Cortex of kidney (tissue), 1 donor: ENCODE data around the gene ZNF683.
"Not testable (repeated sequence)": the region's sequence is repeated elsewhere in the genome, so short reads cannot be mapped to it uniquely, and the experiment has no call there.

Experiments used
- DNase-seq: peaks from one replicate; lab custom pipeline; 2025; lab: John Stamatoyannopoulos, UW

The ZNF683 gene

GRCh38 chr1:26385063-26385462 lies 12.5 kb upstream of the ZNF683 start:
- DNase-seq: not testable (repeated sequence)

DNA sequence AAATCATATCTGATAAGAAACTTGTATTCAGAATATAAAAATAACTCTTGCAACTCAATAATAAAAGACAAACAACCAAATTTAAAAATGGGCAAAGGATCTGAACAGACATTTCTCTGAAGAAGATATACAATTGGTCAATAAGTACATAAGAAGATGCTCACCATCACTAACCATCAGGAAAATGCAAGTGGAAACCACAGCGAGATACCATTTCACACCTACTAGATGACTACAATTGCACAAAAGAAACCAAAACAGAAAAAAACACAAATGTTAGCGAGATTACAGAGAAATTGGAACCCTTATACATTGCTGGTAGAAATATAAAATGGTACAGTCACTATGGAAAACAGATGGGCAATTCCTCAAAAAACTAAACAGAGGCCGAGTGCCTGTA lies 11.5 kb upstream of the ZNF683 start:
- DNase-seq: no peak

GRCh38 chr1:26378879-26379251 lies 6.3 kb upstream of the ZNF683 start:
- DNase-seq: no peak

DNA sequence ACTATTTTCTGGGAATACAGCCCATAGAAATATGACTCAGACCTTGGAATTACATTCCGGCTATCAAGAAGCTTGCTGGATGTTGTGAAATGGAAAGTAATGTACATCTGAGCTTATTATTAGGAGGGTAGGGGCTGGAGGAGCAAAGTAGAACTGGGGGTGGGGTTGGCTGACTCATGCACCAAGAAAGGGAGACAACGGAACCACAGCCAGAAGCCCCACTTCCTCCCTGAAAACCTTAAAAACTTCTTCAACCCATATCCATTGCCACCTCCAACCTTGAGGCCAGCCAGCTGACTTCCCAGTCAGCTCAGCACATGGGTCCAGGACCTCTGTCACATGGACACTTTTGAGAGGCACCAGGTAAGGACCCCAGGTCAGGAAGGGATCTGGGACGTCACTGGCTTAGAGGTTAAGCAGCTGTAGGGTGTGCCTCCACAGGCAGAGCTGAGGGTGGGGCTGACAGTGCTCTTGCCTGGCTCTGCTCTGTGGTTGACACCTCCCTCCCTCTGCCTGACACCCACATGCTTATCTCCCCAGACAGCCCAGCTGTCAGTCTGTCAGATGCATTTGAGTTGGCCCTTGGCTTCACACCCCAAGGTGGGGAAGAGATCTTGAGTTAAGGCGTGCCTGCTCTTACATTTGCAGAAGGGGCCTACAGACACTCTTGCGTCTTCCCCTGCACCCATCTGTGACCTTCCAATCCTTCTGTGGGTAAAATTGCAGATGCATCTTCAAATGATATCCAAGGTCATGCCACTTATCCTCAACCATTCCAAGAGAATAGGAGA lies 5.7 kb upstream of the ZNF683 start:
- no peak for DNase-seq

GRCh38 chr1:26376050-26376449 lies 3.5 kb upstream of the ZNF683 start:
- no peak for DNase-seq

DNA sequence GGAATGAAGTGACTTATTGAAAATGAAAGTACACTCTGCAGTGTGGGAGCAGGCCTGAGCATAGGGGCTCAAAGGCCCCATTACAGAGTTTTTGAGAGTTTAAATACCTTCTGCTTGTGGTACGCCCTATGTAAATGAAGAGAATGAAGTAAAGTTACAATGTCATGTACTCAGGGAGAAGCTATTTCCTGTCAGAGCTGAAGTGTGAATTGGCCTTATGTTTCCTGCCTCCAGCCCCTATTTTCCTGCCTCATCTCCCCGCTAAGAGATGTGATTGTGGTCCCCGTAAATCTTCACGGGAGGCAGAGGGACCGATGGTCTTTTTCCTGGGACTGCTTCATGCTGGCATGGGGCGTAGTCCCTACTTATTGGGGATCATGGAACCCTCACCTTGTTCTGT lies 2.5 kb upstream of the ZNF683 start:
- no peak for DNase-seq

DNA sequence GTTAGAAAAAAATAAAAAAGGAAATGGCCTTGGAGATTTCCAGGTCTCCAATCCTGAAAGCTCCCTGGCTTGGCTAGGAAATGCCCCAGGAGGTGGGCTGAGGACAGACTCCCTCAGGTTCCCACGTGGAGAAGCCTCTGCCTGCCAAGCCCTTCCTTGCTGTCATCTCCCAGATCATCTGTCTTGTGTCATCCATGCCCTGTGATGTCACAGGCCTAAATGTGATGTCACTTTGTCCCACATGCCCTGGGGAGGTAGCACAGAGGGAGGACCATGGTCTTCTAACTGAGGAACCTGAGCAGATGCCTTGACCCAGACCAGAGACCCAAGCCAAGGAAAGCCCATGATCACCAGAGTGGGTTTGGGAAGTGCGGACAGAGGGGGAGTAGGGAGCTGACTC lies 1.8 kb upstream of the ZNF683 start:
- DNase-seq: not testable (repeated sequence)

GRCh38 chr1:26373789-26374188 lies 1.2 kb upstream of the ZNF683 start:
- no peak for DNase-seq

- DNase-seq: no peak
Measured at GRCh38 chr1:26373281-26373680, 731 bp upstream of the ZNF683 start.

DNA sequence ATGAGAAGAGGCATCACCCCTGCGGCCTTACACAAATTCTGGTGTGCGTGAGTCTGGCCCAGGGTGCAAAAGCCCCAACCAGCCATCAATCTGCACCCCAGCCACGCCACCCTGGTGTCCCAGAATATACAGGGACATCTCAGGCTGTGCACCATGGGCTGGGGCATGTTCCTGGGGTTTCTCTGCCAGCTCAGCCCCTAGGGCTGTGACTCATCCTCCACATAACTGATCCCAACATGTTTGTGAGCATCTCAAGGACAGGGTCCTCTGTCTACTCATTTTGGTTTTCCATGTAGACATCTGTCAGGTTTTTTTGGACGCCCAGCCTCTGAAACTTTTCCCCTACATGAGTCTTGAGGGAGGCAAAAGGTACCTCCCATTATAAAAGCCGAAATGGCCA lies 511 bp downstream of the ZNF683 start:
- DNase-seq: no peak

- no peak for DNase-seq
Measured at GRCh38 chr1:26370591-26371382, 1.8 kb downstream of the ZNF683 start.

DNA sequence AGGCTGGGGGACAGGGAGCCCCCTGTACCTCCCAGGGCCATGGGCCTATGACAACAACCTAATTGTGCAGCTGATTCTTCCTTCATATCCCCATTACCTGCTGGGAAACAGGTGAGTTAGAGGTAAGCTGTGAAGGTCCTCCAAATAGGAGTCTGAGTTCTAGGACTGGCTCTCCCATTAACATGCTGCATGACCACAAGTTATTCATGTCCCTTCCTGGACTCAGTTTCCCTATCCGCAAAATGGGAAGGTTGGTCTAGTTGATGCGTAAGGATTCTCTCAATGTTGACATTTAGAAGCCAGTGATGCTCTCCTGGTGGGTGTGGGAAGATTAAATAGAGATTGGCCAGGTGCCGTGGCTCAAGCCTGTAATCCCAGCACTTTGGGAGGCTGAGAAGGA lies 4.1 kb downstream of the ZNF683 start:
- DNase-seq: no peak

- DNase-seq: no peak
Measured at GRCh38 chr1:26368006-26368405, 4.5 kb downstream of the ZNF683 start.

DNA sequence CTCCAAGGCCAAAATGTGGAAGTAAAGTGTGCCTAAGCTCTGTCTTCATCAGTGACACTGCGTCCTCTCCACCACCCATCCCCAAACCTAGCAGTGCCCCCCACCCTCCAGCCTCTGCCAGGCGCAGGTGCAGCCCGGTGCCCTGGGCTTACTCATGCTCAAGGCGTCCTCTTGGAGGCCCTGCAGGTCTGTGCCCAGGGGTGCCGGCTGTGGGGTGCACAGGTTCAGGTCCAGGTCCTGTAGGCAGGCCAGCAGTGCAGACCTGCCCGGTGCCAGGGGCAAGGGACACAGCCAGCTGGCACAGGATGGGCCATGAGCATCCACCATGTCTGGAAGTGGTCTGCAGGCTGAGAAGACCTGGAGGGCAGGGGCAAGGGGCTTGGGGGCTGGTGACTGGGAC lies 5.1 kb downstream of the ZNF683 start:
- no peak for DNase-seq

DNA sequence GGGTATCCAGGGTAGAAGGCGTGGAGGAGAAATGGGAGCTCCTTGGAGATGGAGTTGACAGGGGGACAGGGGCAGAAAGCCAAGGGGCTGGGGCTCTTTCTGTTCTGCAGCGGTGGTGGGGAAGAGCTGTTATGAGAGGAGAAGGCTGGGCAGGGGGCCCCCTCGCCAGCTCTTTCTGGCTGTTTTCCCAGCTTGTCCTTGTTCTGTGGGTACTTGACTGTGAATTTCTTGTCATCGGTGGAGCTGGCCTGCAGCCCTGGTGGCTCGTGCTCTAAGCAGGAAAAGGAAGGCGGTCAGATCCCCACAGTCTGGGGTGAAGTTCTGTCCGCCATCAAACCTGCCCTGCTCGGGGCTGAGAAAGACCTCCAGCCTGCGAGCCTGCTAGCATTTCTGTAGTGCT lies 7.6 kb downstream of the ZNF683 start:
- no peak for DNase-seq

- no peak for DNase-seq
Measured at GRCh38 chr1:26363549-26364448, 8.8 kb downstream of the ZNF683 start.

DNA sequence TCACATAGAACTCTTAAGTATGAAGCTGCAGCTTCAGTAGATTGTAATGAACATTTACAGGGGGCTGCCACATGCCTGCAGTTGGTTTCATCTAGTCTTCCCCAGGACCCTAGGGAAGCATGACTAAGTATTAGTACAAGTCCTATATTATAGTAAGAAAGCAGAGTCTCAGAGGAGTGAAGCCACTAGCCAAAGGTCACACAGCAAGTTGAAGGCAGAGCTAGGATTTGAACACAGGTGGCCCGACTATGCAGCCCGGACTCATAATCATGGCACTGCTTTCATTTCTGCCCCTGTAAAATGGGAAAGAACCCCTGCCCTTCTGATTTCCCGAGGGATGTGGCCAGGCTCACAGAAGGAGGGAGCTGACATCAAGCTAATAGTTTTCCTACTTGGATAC lies 10.2 kb downstream of the ZNF683 start:
- no peak for DNase-seq

DNA sequence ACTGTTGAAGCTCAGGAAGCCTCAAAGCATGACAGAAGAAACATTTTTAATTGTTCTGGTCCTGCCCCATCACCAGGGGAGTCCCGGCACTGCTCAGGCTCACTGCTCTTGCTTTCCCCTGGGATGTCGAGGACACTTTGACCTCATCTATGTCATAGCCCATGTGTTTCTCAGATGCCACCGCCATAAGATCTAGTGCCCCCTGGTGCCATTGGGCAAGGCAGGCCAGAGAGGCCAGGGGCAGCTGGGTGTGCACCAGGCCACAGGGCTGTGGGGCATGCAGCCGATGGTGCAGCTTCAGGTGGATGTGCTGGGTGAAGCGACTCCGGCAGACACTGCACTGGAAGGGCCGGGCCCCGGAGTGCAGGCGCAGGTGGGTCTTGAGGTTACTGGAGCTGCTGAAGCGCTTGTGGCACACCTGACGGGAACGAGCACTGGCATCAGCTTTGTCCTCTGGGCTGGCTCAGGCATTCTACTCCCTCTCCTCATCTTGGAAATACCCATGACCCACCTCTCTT lies 10.9 kb downstream of the ZNF683 start:
- no peak for DNase-seq

GRCh38 chr1:26360807-26361604 lies 11.5 kb downstream of the ZNF683 start:
- no peak for DNase-seq

- DNase-seq: no peak
Measured at GRCh38 chr1:26359981-26360806, 12.4 kb downstream of the ZNF683 start.
